ENCODE data around the gene SIRT2.

GRCh38 chr19:38930776-38931520, 31.5 kb upstream of the SIRT2 start, which contains the start of gene MRPS12:
- TF ChIP-seq POLR2AphosphoS5 (IDR thresholded peaks at IDR 0.05; ENCODE audit: low read depth, low read length) (peak; percentile 100), CTCF (IDR thresholded peaks at IDR 0.05) (no peak), SIN3A (IDR thresholded peaks at IDR 0.05; ENCODE audit: borderline replicate concordance, insufficient read depth, low read depth, low read length) (peak; percentile 93)

Measured in Panc1 (cell line).